Sigmoid colon (tissue), 4 donors: ENCODE measurements around the gene SUGP2.

Experiments used
- EP300 ChIP-seq, 4 donors: sonication (generic); formaldehyde crosslinking; IDR thresholded peaks; one replicate each; pipeline ENCODE4 v1.6.1; 2017; ENCODE audit warnings: antibody characterized with exemption in 4 of 4
- POLR2A ChIP-seq, 2 donors: fragments of 450-650 bp; IDR thresholded peaks; one replicate each; pipeline ENCODE4 v1.6.1; 2016; ENCODE audit warnings: antibody characterized with exemption in 2 of 2, mild to moderate bottlenecking in 2 of 2, moderate library complexity in 2 of 2
- POLR2AphosphoS5 ChIP-seq, 4 donors: sonication (generic); formaldehyde crosslinking; IDR thresholded peaks; one replicate each; pipeline ENCODE4 v1.6.1; 2017; ENCODE audit warnings: antibody characterized with exemption in 4 of 4
- TF ChIP-seq, protein P1 (sequence below), 4 experiments: fragments of 450-650 bp in 3 of 4; fragments of 200-600 bp in 1 of 4; IDR thresholded peaks; one replicate each; pipeline ENCODE4 v1.5.1; 2016 to 2019; ENCODE audit warnings: antibody characterized with exemption in 4 of 4, mild to moderate bottlenecking in 3 of 4, moderate library complexity in 2 of 4

DNA sequence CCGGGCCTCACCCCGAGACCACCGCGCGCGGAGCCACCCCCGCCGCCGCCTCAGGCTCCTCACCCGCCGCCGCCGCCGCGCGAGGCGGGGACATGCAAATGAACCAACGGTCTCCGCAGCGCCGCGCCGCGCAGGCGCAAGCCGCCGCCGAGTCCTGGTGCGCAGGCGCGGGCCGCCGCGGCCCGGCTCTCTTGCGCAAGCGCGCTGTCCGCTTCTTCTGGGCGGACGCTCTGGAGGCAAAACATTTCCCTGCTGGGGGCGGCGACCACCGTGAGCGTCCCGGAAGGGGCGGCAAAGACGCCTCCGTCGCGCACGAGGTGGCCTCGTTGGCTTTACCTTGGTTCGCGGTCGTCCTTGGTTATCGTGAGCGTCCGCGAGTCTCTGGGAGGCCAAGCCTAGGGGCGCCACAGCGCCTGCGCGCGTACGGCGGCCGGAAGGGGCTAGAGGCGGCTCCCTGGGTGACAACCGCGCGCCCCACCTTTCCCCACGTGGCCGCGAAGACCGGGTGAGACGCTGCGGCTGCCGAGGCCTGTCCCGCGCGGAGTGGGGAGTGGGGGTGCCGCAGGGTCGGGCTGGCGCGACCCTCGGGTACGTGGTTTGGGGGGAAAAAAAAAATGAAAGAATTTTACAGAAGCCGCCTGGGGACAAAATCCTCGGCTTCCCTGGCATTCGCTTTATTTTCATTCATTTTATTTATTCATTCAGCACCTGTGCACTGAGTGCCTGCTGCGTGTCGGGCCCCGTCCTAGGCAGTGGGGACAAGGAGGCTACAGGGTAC is at the start of gene SUGP2, which contains the start of gene ARMC6:
- TF ChIP-seq POLR2A (IDR thresholded peaks at IDR 0.05): no peak
- TF ChIP-seq POLR2AphosphoS5 (IDR thresholded peaks at IDR 0.05): peak; percentile 50 to 80 (median 69)
- TF ChIP-seq, protein P1, sequence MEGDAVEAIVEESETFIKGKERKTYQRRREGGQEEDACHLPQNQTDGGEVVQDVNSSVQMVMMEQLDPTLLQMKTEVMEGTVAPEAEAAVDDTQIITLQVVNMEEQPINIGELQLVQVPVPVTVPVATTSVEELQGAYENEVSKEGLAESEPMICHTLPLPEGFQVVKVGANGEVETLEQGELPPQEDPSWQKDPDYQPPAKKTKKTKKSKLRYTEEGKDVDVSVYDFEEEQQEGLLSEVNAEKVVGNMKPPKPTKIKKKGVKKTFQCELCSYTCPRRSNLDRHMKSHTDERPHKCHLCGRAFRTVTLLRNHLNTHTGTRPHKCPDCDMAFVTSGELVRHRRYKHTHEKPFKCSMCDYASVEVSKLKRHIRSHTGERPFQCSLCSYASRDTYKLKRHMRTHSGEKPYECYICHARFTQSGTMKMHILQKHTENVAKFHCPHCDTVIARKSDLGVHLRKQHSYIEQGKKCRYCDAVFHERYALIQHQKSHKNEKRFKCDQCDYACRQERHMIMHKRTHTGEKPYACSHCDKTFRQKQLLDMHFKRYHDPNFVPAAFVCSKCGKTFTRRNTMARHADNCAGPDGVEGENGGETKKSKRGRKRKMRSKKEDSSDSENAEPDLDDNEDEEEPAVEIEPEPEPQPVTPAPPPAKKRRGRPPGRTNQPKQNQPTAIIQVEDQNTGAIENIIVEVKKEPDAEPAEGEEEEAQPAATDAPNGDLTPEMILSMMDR (IDR thresholded peaks at IDR 0.05): peak in 3 of 4 experiments; percentile 7 to 20 (median 8)
- no peak for TF ChIP-seq EP300 (IDR thresholded peaks at IDR 0.05)
